ENCODE data around the gene C1orf226.

- no peak for TF ChIP-seq EZH2 (IDR thresholded peaks at IDR 0.05; ENCODE audit: insufficient read depth, poor library complexity, severe bottlenecking)
- no peak for TF ChIP-seq EZH2phosphoT487 (IDR thresholded peaks at IDR 0.05; ENCODE audit: insufficient read depth, low read depth)
Observed at GRCh38 chr1:162396201-162396906, 14.8 kb downstream of the C1orf226 start.

All from GM23248 (cell line).